Measurements from ENCODE around the gene P2RX2.

Gene P2RX2

DNA sequence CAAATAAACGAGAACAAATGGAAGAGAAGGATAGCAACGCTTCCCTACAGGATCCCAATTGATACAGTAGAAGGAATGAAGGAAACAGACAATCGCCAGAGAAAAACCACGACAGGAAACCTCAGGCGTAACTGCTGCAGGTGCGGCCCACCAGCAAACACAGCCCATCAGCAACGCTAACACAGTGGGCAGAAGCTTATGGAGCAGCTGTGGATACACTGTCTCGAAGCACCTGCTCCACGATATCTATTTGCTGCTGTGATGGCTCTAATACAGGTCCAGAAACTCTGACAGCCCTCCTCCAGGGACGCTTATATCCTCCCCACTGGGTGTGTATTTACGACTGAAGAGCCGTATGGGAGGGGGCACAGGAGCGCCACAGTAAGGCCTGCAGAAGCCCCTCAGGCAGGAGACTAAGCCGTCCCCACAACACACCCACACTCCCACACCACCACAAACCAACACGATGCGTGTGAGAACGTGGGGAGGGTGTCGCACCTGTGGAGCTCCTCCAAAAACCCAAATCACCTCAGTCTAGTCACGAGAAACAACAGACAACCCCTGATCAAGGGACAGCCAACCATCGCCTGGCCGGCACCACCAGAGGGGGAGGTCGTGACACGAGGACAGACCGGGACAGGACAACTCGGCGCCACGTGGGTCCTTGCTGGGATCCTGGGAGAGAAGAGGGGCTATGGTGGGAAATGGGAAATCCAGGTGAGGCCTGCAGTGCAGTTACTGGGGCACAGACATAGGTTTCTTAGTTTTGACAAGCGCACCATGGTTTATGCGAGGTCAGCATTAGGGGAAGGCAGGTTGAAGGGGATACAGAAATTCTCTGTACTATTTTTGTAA, 44.6 kb downstream of the P2RX2 start:
- no peak for DNase-seq

DNA sequence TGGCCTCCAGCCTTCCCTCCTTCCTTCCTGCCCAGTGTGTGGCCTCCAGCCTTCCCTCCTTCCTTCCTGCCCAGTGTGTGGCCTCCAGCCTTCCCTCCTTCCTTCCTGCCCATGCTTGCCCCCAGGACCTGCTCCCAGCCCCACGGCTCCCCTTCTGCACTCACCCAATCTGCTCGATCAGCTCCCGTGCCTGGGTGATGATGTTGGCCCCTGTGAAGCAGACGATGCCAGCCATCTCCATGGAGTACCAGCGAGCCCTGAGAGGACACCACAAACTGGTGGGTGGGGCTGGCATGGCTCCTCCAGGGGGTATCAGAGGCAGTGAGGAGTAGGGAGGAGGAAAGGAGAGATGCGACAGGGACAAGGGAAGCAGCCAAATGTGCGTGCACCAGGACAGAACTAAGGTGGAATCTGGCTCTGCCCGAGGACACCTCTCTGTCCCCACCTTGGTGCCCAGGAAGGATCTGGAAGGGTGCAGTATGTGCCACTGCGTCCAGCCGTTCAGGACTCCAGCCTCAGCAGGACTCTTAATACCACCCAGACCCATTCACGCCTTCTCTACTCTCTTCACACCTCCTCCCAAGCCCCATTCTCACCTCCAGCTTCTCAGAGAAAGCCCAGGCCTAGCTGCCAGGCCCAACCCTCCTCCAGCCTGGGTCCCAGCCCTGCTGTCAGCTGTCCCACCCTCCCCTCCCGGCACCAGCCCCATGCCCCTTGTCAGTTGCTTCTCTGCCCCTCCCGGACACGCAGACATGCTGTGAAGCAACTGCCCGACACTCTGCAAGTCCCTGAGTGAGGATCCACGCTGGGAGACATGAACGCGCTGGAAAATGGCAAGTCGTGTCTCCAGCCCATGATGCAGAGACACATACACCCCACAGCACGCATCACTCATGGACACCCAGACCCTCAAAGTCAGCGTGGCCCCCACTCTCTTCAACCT, 45.9 kb downstream of the P2RX2 start:
- no peak for DNase-seq

DNA sequence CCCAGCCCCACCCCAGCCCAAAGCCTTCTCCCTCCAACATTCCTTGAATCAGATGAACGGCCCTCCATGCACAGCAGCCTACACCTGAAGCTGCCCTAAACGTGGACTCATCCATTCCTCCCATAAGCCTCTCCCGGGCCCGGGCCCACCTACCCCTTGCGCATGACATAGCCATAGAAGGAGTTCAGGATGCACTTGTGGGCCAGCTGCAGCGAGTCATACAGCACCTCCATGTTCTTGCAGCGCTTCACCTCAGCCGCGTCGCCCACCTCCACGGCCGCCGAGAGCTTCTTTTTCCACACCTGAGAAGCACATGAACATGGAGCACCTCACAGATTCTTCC, 46.5 kb downstream of the P2RX2 start:
- no peak for DNase-seq

DNA sequence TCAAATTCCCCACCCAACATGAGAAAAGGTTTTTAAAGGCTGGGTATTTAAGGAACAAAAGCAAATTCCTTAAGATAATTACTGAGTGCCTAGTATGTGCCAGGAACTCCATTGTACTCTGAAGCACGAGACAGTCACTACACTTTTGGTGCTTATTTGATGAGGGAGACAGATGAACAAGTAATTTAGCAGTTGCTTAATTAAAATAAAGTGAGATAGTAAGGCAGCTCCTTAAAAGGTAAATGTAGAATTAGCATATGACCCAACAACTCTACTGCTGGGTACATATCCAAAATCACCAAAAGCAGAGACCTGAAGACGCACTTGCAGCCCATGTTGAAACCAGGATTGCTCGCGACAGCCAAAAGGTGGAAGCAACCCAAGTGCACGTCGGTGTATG, 47.2 kb downstream of the P2RX2 start:
- no peak for DNase-seq

GRCh38 chr12:132668191-132669088, 49.9 kb downstream of the P2RX2 start:
- no peak for DNase-seq

DNA sequence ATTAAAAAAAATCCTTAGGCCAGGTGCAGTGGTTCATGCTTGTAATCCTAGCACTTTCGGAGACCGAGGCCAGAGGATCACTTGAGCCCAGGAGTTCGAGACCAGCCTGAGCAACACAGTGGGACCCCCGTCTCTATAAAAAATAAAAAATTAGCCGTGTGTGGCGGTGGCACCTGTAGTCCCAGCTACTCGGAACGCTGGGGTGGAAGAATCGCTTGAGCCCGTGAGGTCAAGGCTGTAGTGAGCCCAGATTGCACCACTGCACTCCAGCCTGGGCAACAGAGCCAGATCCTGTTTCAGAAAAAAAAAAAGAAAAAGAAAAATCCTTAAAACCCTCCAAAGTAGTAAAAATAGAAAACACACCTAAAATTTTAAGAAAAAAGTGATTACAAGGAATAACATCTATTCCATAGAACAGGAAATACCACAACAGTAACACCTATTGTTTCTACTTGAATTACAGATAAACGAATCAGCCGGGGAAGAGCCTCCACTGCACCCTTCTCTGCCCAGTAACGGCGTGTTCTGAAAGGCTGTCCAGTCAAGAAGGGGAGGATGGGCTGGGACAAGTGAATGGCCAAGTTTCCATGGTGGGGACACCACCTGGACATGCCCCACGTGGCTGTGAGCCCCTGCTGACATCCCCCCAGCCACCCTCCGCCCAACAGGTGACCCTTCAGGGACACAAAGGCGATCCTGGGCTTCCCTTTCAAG, 50.7 kb downstream of the P2RX2 start:
- DNase-seq = no peak

Measured in T-helper 2 cell (primary cell).